Measurements from ENCODE around the gene BEND6. TPM values are rescaled to one million over a fixed set of nuclear protein-coding genes. Genes with fewer than 3 reads are reported as not detected.

Gene BEND6
- total RNA-seq, 1 experiment from 2014 or later = 1.8 TPM

DNA sequence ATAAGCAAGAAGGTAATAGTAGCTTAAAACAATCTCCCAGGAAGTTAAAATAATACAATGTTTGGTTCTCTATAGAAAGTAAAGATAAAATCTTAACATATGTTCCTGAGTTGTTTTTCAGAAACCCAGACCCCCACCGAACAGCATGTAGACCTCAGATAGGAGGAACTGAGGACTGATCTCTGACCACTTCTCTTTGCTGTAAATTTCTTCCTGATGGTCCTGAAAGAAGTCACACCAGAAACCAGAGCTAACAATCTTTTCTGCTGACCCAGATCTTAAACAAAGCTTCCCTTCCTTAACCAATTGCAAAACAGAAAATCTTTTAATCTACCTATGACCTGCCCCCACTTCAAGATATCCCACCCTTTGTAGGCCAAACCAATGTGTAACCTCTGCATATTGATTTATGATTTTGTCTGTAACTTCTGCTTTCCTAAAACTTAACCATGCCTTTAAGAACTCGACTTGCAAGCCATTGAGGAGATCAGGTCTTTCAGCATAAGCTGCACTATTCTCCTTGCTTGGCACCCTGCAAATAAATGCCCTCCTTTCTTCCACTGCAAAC lies 21.9 kb upstream of the BEND6 start:
- H3K27me3 ChIP-seq (ENCODE audit: control insufficient read depth, insufficient read depth, low read length) = no peaks in the 10 kb centered on the region
- H3K4me3 ChIP-seq (ENCODE audit: insufficient read depth, low read depth, low read length) = no peak overlapping the region
- H3K36me3 ChIP-seq (replicated peaks; ENCODE audit: control insufficient read depth, insufficient read depth, low read length) = no peaks in the 10 kb centered on the region
- no peak for DNase-seq

DNA sequence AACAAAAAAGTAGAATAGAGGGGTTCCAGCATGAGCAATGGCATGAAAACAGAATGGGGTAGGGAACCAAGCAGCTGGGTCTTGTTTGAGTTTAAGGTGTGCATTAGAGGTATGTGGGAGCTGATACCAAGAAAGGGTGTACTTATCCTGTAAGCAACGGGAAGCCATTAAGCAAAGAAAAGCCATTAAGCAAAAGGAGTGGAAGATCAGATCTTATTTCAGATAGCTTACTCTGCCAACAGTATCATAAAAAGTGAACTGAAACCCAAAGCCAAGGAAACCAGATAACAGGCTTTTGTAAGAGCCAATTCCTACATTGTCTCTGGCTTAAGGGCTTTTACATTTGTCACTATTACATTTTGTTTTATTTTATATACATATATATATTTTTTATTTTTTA lies 21.3 kb upstream of the BEND6 start:
- H3K4me3 ChIP-seq (ENCODE audit: insufficient read depth, low read depth, low read length) = no peak overlapping the region
- DNase-seq = no peak
- H3K27me3 ChIP-seq (ENCODE audit: control insufficient read depth, insufficient read depth, low read length) = no peaks in the 10 kb centered on the region
- H3K36me3 ChIP-seq (replicated peaks; ENCODE audit: control insufficient read depth, insufficient read depth, low read length) = no peaks in the 10 kb centered on the region

DNA sequence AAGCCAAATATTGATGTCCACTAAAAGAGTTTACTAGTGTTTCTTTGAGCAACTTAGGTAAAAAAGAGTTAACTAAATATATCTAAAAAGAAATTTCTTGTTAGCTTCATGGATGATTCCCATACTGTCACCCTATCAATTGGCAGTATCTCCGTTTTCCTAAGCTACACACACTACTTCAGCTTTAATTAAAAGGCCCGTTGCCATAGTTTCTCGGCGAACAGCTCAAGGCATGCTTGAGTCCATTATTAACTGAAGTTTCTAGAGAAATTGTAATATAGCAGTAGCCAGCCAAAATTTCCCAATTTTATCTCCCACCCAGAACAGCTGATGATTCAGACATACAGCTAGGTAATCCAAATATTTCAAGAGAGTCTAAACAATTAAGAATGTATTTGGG lies 20.0 kb upstream of the BEND6 start:
- no peaks in the 10 kb centered on the region for H3K36me3 ChIP-seq (replicated peaks; ENCODE audit: control insufficient read depth, insufficient read depth, low read length)
- no peak overlapping the region for H3K4me3 ChIP-seq (ENCODE audit: insufficient read depth, low read depth, low read length)
- no peak for DNase-seq
- no peaks in the 10 kb centered on the region for H3K27me3 ChIP-seq (ENCODE audit: control insufficient read depth, insufficient read depth, low read length)

DNA sequence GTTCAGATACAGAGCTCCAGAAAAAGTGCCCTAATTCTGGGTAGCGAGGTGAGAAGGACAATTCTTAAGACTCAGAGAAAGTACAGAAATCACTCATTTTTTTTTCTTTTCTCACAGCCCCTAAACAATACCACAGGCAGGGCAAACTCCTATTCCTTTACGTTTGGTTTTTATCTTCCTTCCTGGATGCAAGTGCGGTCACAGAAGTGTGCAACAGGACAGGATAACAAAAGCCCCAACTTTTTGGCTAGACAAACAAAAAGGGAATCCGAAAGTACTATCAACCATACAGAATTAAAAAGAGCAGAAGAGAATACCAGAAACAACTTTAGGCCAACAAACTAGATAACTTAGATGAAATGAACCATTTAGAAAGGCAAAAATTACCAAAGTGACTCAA lies 18.4 kb upstream of the BEND6 start:
- DNase-seq = no peak
- no peak overlapping the region for H3K4me3 ChIP-seq (ENCODE audit: insufficient read depth, low read depth, low read length)
- no peaks in the 10 kb centered on the region for H3K27me3 ChIP-seq (ENCODE audit: control insufficient read depth, insufficient read depth, low read length)
- H3K36me3 ChIP-seq (replicated peaks; ENCODE audit: control insufficient read depth, insufficient read depth, low read length) = no peaks in the 10 kb centered on the region

DNA sequence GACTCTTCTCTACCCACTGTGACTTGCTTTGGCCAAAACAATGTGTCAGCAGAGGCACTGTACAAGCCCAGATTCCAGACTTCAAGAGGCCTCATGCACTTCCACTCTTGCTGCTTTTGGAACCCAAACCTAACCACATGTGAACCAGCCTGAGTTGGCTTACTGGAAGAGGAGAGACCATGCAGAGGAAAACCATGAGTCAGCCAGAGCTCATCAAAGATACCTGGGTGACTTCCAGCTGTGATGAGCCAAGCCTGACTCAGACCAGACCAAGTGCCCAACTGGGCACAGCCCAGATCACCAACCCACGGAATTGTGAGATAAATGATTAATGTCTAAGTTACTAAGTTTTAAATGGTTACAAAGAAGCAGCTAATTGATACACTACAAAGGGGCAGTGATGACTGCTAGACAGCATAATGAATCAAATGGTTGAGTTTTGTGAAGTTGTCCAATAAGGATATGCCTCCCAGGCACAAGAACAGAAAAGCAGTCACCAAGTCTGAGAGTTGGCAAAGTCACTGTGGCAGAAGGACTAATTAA lies 16.2 kb upstream of the BEND6 start:
- H3K36me3 ChIP-seq (replicated peaks; ENCODE audit: control insufficient read depth, insufficient read depth, low read length) = no peaks in the 10 kb centered on the region
- no peak for DNase-seq
- H3K4me3 ChIP-seq (ENCODE audit: insufficient read depth, low read depth, low read length) = no peak overlapping the region
- H3K27me3 ChIP-seq (ENCODE audit: control insufficient read depth, insufficient read depth, low read length) = no peaks in the 10 kb centered on the region

DNA sequence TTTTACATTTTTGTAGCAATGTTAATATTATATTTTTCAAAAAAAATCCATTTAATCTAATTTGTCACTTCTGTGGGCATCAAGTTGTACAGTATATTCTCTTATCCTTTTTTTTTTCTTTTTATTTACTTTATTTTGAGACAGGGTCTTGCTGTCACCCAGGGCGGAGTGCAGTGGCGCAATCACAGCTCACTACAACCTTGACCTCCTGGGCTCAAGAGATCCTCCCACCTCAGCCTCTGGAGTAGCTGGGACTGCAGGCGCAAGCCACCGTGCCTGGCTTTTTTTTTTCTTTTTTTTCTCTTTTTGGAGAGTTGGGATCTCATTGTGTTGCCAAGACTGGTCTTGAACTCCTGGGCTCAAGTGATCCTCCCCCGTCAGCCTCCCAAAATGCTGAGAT lies 14.4 kb upstream of the BEND6 start:
- Histone ChIP-seq H3K4me3 (ENCODE audit: insufficient read depth, low read depth, low read length) (no peak overlapping the region), H3K27me3 (ENCODE audit: control insufficient read depth, insufficient read depth, low read length) (no peaks in the 10 kb centered on the region), H3K36me3 (replicated peaks; ENCODE audit: control insufficient read depth, insufficient read depth, low read length) (no peaks in the 10 kb centered on the region)
- DNase-seq = no peak

DNA sequence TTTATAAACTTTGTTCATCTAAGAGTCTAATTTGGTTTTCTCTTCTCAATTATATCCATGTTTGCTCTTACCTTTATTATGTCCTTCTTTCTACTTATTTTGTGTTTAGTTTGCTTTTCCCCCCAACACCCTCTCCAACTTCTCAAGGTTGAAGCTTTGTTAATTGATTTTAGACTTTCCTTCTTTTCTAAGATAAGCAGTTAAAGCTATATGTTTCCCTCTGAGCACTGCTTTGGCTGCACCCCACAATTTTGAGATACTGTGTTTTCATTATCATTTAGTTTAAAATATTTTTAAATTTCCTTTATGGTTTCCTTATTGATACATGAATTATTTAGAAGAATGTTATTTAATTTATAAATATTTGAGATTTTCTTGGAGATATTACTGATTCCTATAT lies 13.9 kb upstream of the BEND6 start:
- H3K36me3 ChIP-seq (replicated peaks; ENCODE audit: control insufficient read depth, insufficient read depth, low read length) = no peaks in the 10 kb centered on the region
- no peak overlapping the region for H3K4me3 ChIP-seq (ENCODE audit: insufficient read depth, low read depth, low read length)
- DNase-seq = no peak
- H3K27me3 ChIP-seq (ENCODE audit: control insufficient read depth, insufficient read depth, low read length) = no peaks in the 10 kb centered on the region

DNA sequence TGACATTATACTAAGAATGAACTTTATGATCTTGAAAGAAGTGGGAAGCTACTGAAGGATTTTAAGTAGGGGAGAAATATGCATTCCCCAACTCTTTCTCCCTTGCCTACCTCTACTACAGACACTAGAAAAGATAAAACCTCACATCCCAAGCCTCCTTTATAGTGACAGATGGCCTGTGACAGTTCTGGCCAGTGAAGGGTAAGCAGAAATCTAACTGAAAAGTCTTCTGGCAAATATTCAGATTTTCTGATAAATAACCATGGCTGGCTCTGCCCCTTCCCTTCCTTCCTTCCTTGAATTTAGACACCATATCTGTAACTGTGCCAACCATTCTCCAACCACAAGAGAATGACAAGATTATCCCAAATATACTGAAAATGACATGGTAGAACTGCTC lies 10.2 kb upstream of the BEND6 start:
- DNase-seq = no peak
- no peaks in the 10 kb centered on the region for H3K27me3 ChIP-seq (ENCODE audit: control insufficient read depth, insufficient read depth, low read length)
- peaks cover 1% of the 10 kb centered on the region; the same call in 1 of the 2 replicates for H3K36me3 ChIP-seq (replicated peaks; ENCODE audit: control insufficient read depth, insufficient read depth, low read length)
- H3K4me3 ChIP-seq (ENCODE audit: insufficient read depth, low read depth, low read length) = no peak overlapping the region

DNA sequence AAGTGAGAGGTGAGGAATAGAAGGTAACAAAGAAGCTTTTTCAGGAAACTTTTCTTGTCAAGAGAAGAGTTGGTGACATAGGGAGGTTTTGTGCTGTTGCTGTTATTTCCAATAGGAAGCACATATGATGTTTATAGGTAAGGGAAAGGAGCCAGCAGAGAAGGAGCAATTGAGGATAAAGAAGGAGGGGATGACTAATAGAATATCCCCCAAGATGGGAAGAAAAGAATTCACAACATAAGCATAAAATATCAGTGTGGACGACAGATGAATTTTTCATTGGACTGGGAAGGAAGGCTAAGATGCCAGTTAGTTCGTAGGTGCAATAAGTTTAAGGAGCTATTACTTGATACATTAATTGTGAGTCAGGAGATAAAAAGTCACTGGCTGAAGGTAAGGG lies 8.5 kb upstream of the BEND6 start:
- no peak overlapping the region for H3K4me3 ChIP-seq (ENCODE audit: insufficient read depth, low read depth, low read length)
- H3K27me3 ChIP-seq (ENCODE audit: control insufficient read depth, insufficient read depth, low read length) = no peaks in the 10 kb centered on the region
- no peak for DNase-seq

DNA sequence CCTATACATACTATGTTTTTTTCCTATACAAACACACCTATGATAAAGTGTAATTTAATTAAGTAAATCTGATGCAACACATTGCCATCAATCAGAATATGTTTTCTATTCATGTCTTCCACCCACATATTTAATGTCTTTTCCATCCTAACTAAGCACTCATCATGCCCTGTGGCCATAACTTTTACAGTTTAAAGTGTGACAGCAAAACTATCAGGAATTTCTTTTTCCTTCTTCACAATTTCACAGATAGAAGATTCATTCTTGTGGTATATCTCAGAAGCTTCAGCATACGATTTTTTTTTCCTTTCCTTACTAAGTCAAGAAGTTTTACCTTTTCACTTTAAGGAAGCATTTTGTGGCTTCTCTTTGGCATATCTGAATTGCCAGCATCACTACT lies 7.0 kb upstream of the BEND6 start:
- Histone ChIP-seq H3K27me3 (ENCODE audit: control insufficient read depth, insufficient read depth, low read length) (peaks cover 2% of the 10 kb centered on the region), H3K36me3 (replicated peaks; ENCODE audit: control insufficient read depth, insufficient read depth, low read length) (peaks cover 2% of the 10 kb centered on the region; the same call in 1 of the 2 replicates), H3K4me3 (ENCODE audit: insufficient read depth, low read depth, low read length) (no peak overlapping the region)
- no peak for DNase-seq

More for the DNA sequence above, 8.5 kb upstream of the BEND6 start:
- peaks cover 2% of the 10 kb centered on the region; the same call in 1 of the 2 replicates for H3K36me3 ChIP-seq (replicated peaks; ENCODE audit: control insufficient read depth, insufficient read depth, low read length)

DNA sequence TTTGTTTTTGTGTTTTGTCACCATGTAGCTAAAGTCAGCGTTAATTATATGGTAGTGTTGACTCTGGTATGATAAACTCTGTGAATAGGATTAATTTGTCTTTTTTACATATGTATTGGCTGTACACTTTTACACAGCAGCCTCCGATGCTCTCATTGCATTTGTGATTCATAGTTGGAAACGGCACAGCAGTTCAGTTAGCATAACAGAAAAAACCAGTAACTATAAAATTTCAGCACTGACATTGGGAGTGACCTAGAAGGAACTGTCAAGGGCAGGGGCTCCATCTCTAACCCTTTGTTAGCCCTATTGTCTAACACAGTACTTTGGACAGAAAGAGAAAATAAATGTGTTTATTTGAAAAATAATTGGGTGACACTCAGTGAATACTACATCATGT lies 5.6 kb upstream of the BEND6 start:
- DNase-seq = no peak
- H3K27me3 ChIP-seq (ENCODE audit: control insufficient read depth, insufficient read depth, low read length) = peaks cover 15% of the 10 kb centered on the region
- H3K36me3 ChIP-seq (replicated peaks; ENCODE audit: control insufficient read depth, insufficient read depth, low read length) = peaks cover 2% of the 10 kb centered on the region; the same call in 1 of the 2 replicates
- H3K4me3 ChIP-seq (ENCODE audit: insufficient read depth, low read depth, low read length) = no peak overlapping the region

DNA sequence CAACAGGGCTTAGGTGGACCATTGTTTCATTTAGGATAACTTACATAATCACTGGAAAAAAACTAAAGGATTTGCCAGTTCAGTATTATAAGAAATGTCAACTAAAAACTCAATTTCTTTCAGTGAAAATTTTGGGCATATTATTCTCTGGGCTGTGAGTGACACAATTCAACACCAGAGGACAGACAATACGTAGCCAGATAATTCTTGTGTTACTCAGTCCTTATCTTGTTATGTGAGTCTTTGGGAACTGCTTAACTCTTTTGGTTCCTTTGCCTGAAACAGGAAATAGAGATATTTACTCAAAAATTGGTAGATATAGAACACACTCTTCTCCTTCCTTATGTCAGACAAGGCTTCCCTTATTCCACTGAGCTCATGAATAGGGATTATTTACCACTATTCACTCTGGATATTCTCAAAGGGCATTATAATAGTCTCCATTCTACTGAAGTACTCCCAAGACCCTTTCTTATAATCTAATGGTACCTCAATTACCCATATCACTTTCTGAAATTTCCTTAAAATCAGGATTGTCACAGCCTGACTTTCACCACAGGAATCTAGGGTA lies 4.9 kb upstream of the BEND6 start:
- peaks cover 16% of the 10 kb centered on the region for H3K27me3 ChIP-seq (ENCODE audit: control insufficient read depth, insufficient read depth, low read length)
- no peak overlapping the region for H3K4me3 ChIP-seq (ENCODE audit: insufficient read depth, low read depth, low read length)
- peaks cover 2% of the 10 kb centered on the region; the same call in 1 of the 2 replicates for H3K36me3 ChIP-seq (replicated peaks; ENCODE audit: control insufficient read depth, insufficient read depth, low read length)
- no peak for DNase-seq

DNA sequence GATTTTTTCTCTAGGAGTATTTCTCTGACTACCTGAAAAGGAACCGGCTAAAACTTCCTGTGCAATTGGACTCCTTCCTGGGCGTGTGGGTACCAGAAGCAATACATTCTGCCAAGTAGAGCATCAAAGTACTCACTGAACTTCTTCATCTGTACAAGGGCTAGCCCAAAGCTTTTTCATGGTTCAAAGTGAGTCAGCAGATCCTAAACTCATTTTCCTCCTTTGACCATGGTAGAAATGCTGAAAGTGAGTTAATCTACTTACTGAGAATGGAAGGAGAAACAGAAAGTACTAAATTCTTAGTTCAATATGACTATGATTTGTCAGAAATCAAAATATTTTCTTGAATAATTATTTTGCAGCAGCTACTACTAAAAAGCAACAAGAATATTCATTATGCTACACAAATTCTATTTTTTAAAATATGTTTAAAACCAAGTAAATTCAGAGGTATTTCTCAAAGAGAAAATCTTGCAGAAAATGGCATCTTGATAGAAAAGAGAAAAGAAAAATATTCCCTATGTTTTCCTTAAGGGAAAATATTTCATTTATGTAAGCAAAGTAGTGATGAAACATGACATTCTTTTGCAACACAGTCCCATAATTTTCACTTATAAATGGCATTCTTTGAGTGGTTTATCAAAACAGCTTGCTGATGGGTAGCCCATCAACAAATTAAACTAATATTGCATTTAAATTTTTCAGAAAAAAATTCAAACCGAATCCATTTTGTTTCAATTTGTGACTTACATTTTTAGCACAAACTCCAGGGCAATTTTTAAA lies 3.7 kb upstream of the BEND6 start:
- Histone ChIP-seq H3K36me3 (replicated peaks; ENCODE audit: control insufficient read depth, insufficient read depth, low read length) (peaks cover 2% of the 10 kb centered on the region; the same call in 1 of the 2 replicates), H3K4me3 (ENCODE audit: insufficient read depth, low read depth, low read length) (no peak overlapping the region), H3K27me3 (ENCODE audit: control insufficient read depth, insufficient read depth, low read length) (peaks cover 16% of the 10 kb centered on the region)
- no peak for DNase-seq

DNA sequence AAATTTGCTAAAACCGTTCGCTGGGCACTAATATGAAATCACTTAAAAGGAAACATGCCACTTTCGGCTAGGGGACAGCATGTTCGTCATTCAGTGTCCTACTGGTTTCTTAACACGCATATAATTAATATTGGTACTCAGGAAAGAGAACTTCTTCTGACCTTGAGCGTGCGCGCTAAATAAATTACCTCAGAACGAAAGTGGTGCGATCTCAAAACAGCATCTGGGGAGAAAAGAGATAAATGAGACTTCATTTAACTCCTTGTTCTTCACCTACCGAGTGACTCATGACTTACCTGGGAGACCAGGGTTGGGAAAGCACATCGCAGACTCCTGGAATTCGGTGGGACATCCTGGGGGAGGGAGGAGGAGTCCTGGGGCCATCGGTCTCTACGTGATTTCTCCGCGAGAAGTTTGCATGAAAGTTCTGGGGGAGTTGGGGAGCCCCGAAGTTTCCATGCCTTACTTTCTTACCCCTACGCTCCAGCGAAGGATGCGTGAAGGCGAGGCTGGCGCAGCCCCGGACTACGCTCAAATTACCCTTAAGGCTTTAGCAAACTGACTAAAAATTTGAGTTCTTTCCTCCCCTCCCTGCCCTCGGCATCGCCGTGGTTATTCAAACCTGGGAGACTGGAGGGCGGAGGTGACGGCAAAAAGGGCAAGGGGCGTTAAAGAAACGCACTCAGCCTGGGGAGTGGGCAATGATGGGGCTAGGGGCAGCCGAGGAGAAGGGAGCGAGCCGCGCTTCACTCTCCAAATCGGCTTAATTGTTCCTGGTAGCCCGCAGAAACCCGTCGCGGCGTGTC lies 1.1 kb upstream of the BEND6 start:
- peaks cover 16% of the 10 kb centered on the region for H3K27me3 ChIP-seq (ENCODE audit: control insufficient read depth, insufficient read depth, low read length)

More for the DNA sequence above, 1.1 kb upstream of the BEND6 start:
- peak; percentile 30 for DNase-seq
- Histone ChIP-seq H3K36me3 (replicated peaks; ENCODE audit: control insufficient read depth, insufficient read depth, low read length) (peaks cover 2% of the 10 kb centered on the region; the same call in 1 of the 2 replicates), H3K4me3 (ENCODE audit: insufficient read depth, low read depth, low read length) (peak overlapping the region; percentile 81)
